Colonic mucosa (tissue), 4 donors: Measurements from ENCODE around the gene PUSL1. TPM values are rescaled to one million over a fixed set of nuclear protein-coding genes. Genes with fewer than 3 reads are reported as not detected.

ENCODE experiments used
- DNase-seq: peaks from one replicate; pipeline ENCODE4 v3.0.0-alpha.2; 2020
- H3K27ac ChIP-seq: fragments of 200-600 bp; one replicate; pipeline ENCODE4 v1.8.0; 2021
- H3K27me3 ChIP-seq: fragments of 200-600 bp; one replicate; pipeline ENCODE4 v1.8.0; 2021
- H3K36me3 ChIP-seq: fragments of 200-600 bp; one replicate; pipeline ENCODE4 v1.8.0; 2021
- H3K4me1 ChIP-seq: fragments of 200-600 bp; one replicate; pipeline ENCODE4 v1.8.0; 2021; ENCODE audit warnings: mild to moderate bottlenecking
- H3K4me3 ChIP-seq: fragments of 200-600 bp; one replicate; pipeline ENCODE4 v1.8.0; 2021
- H3K9ac ChIP-seq, 2 donors: one replicate each; pipeline ENCODE4 v1.7.0; 2013; ENCODE audit warnings: control low read depth in 2 of 2, low read depth in 2 of 2, low read length in 2 of 2
- H3K9me3 ChIP-seq: fragments of 200-600 bp; one replicate; pipeline ENCODE4 v1.8.0; 2021
- CTCF ChIP-seq: fragments of 200-600 bp; IDR thresholded peaks from one replicate; pipeline ENCODE4 v1.8.0; 2022; ENCODE audit warnings: antibody characterized with exemption, mild to moderate bottlenecking
- intact Hi-C: fragments of 100-400 bp; cut with DNase I; formaldehyde crosslinking; loops from one replicate; pipeline ENCODE4 v1.14.1; 2022
- total RNA-seq, 2 donors: library from RNA; stranded (reverse); fragmentation: NEBNext Ultra II Directional in 1 of 2; extraction: Animal tissue kit (Norgen Biotek cat#: 25700) in 1 of 2; gene quantifications; one replicate each; pipeline ENCODE4 v1.2.1, GENCODE V29; 2021
- donor health status: healthy.
- donor health status: DM: no; HTN: no; CAD: no.
- donor health status: DM: no; HTN: no; CAD: no.

The PUSL1 gene
- total RNA-seq, 2 donors from 2014 or later = 14.3 to 35.8 TPM

- Histone ChIP-seq H3K9ac (no peak overlapping the region), H3K27me3 (no peaks in the 10 kb centered on the region), H3K4me3 (no peak overlapping the region), H3K4me1 (peaks cover 16% of the 10 kb centered on the region), H3K27ac (no peak overlapping the region), H3K9me3 (no peaks in the 10 kb centered on the region), H3K36me3 (peaks cover 2% of the 10 kb centered on the region)
- DNase-seq = no peak
- intact Hi-C loops = no loop called here
- TF ChIP-seq CTCF = no peak
Observed at GRCh38 chr1:1268284-1268682, 40.1 kb upstream of the PUSL1 start.

GRCh38 chr1:1270813-1271212 lies 37.6 kb upstream of the PUSL1 start:
- no peak overlapping the region for H3K27ac ChIP-seq
- TF ChIP-seq CTCF = no peak

GRCh38 chr1:1272341-1273208 lies 35.8 kb upstream of the PUSL1 start:
- H3K4me1 ChIP-seq = peaks cover 16% of the 10 kb centered on the region
- intact Hi-C loops = no loop called here
- TF ChIP-seq CTCF = no peak

More at GRCh38 chr1:1270813-1271212, 37.6 kb upstream of the PUSL1 start:
- Histone ChIP-seq H3K4me1 (peaks cover 16% of the 10 kb centered on the region), H3K9ac (peak overlapping the region in 1 of 2 donors; percentile 56), H3K4me3 (no peak overlapping the region), H3K9me3 (no peaks in the 10 kb centered on the region), H3K36me3 (no peaks in the 10 kb centered on the region), H3K27me3 (no peaks in the 10 kb centered on the region)
- no peak for DNase-seq
- intact Hi-C loops = no loop called here

GRCh38 chr1:1273209-1273511 lies 35.2 kb upstream of the PUSL1 start:
- intact Hi-C loops = no loop called here

More at GRCh38 chr1:1272341-1273208, 35.8 kb upstream of the PUSL1 start:
- no peaks in the 10 kb centered on the region for H3K27me3 ChIP-seq
- no peaks in the 10 kb centered on the region for H3K9me3 ChIP-seq
- no peaks in the 10 kb centered on the region for H3K36me3 ChIP-seq
- peak overlapping the region; percentile 65 for H3K27ac ChIP-seq
- DNase-seq = peak; percentile 66
- H3K9ac ChIP-seq = peak overlapping the region; percentile 92 to 99
- H3K4me3 ChIP-seq = peak overlapping the region; percentile 98

More at GRCh38 chr1:1273209-1273511, 35.2 kb upstream of the PUSL1 start:
- H3K9ac ChIP-seq = peak overlapping the region; percentile 92 to 99
- peak overlapping the region; percentile 98 for H3K4me3 ChIP-seq
- H3K27me3 ChIP-seq = no peaks in the 10 kb centered on the region
- H3K9me3 ChIP-seq = no peaks in the 10 kb centered on the region
- H3K4me1 ChIP-seq = peaks cover 16% of the 10 kb centered on the region
- TF ChIP-seq CTCF = no peak
- DNase-seq = no peak
- H3K27ac ChIP-seq = peak overlapping the region; percentile 65
- no peaks in the 10 kb centered on the region for H3K36me3 ChIP-seq
